Osteocyte (in vitro differentiated cells): ENCODE results near the gene RUVBL1. TPM values are rescaled to one million over a fixed set of nuclear protein-coding genes. Genes with fewer than 3 reads are reported as not detected.

Experiments used
- DNase-seq: peaks from one replicate; pipeline ENCODE4 v3.0.0; 2021; ENCODE audit warnings: mixed read lengths; ENCODE audit not compliant: unreplicated experiment; ENCODE audit errors: extremely low spot score
- H3K27ac Mint-ChIP-seq: one replicate; pipeline ENCODE4 v1.8.0; 2021; ENCODE audit warnings: mild to moderate bottlenecking, mixed read lengths; ENCODE audit not compliant: unreplicated experiment
- H3K27me3 Mint-ChIP-seq: one replicate; pipeline ENCODE4 v1.8.0; 2021; ENCODE audit warnings: mixed read lengths; ENCODE audit not compliant: unreplicated experiment
- H3K36me3 Mint-ChIP-seq: one replicate; pipeline ENCODE4 v1.8.0; 2021; ENCODE audit warnings: mixed read lengths; ENCODE audit not compliant: unreplicated experiment
- H3K4me1 Mint-ChIP-seq: one replicate; pipeline ENCODE4 v1.8.0; 2021; ENCODE audit warnings: mixed read lengths; ENCODE audit not compliant: unreplicated experiment
- H3K4me3 Mint-ChIP-seq: one replicate; pipeline ENCODE4 v1.8.0; 2021; ENCODE audit warnings: mild to moderate bottlenecking, moderate library complexity, mixed read lengths; ENCODE audit not compliant: unreplicated experiment
- H3K9me3 Mint-ChIP-seq: one replicate; pipeline ENCODE4 v1.8.0; 2021; ENCODE audit warnings: mixed read lengths; ENCODE audit not compliant: unreplicated experiment
- CTCF ChIP-seq: fragments of 200-600 bp; sonication (generic); IDR thresholded peaks from 2 replicates; pipeline ENCODE4 v1.5.0; 2021; ENCODE audit warnings: antibody characterized with exemption, mild to moderate bottlenecking, moderate library complexity
- total RNA-seq: library from RNA; stranded (reverse); gene quantifications from 2 replicates; pipeline ENCODE4 v1.2.1, GENCODE V29; 2021

Gene RUVBL1
- total RNA-seq, 1 donor from 2014 or later: 34.3 TPM

GRCh38 chr3:128151758-128152274, 28.2 kb upstream of the RUVBL1 start:
- DNase-seq: no peak
- peaks cover 7% of the 10 kb centered on the region for H3K9me3 Mint-ChIP-seq
- no peak overlapping the region for H3K27ac Mint-ChIP-seq
- peaks cover 11% of the 10 kb centered on the region for H3K27me3 Mint-ChIP-seq
- H3K4me3 Mint-ChIP-seq: no peak overlapping the region
- TF ChIP-seq CTCF: no peak
- H3K4me1 Mint-ChIP-seq: peaks cover 10% of the 10 kb centered on the region
- peaks cover 8% of the 10 kb centered on the region for H3K36me3 Mint-ChIP-seq

GRCh38 chr3:128149650-128150049, 26.0 kb upstream of the RUVBL1 start:
- DNase-seq: peak; percentile 62
- TF ChIP-seq CTCF: no peak
- Mint-ChIP-seq H3K9me3 (peaks cover 4% of the 10 kb centered on the region), H3K36me3 (no peaks in the 10 kb centered on the region), H3K4me3 (no peak overlapping the region), H3K27ac (no peak overlapping the region), H3K27me3 (peaks cover 11% of the 10 kb centered on the region), H3K4me1 (peaks cover 10% of the 10 kb centered on the region)

DNA sequence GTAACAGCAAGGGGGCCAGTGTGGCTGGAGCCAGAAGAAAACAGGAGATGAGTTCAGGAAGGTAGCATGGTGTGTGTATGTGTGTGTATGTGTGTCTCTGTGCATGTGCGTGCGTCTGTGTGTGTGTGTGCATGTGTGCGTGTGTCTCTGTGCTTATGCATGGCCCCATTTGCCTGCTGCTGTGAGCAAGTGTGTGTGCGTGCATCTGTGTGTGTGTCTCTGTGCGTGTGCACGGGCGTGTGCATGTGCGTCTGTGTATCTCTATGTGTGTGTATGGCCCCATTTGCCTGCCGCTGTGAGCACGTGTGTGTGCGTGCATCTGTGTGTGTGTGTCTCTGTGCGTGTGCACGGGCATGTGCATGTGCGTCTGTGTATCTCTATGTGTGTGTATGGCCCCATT, 22.6 kb upstream of the RUVBL1 start:
- H3K4me3 Mint-ChIP-seq: no peak overlapping the region
- H3K36me3 Mint-ChIP-seq: no peaks in the 10 kb centered on the region
- DNase-seq: no peak
- no peak for TF ChIP-seq CTCF
- no peaks in the 10 kb centered on the region for H3K9me3 Mint-ChIP-seq
- H3K27ac Mint-ChIP-seq: no peak overlapping the region
- peaks cover 11% of the 10 kb centered on the region for H3K27me3 Mint-ChIP-seq
- peaks cover 7% of the 10 kb centered on the region for H3K4me1 Mint-ChIP-seq

DNA sequence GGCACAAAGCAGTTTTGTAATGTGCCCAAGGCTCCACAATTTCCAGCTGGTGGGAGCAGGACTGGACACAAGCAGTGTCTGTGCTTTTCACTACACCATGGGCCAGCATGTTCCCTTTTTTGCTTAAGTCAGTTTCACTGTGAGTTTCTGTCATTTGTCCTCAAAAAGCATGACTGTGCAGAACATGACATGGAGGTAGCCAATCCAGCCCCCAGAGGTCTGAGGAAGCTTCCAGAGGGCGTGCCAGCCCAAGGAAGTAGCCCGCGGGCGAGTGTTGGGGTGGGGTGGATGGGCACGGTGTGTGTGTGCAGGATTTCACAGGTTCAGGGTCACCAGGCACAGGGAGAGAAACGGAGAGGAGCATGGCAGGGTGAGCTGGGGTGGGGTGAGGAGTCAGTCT, 21.7 kb upstream of the RUVBL1 start:
- peak; percentile 76 for DNase-seq
- no peak for TF ChIP-seq CTCF
- no peak overlapping the region for H3K4me3 Mint-ChIP-seq

GRCh38 chr3:128144512-128145187, 21.0 kb upstream of the RUVBL1 start:
- Mint-ChIP-seq H3K4me1 (peaks cover 7% of the 10 kb centered on the region), H3K4me3 (no peak overlapping the region), H3K36me3 (no peaks in the 10 kb centered on the region), H3K27ac (no peak overlapping the region), H3K9me3 (no peaks in the 10 kb centered on the region), H3K27me3 (peaks cover 9% of the 10 kb centered on the region)
- peak; percentile 72 for DNase-seq
- TF ChIP-seq CTCF: no peak

More for the DNA sequence above, 21.7 kb upstream of the RUVBL1 start:
- Mint-ChIP-seq H3K27me3 (peaks cover 11% of the 10 kb centered on the region), H3K9me3 (no peaks in the 10 kb centered on the region), H3K4me1 (peaks cover 7% of the 10 kb centered on the region), H3K27ac (no peak overlapping the region), H3K36me3 (no peaks in the 10 kb centered on the region)
